ENCODE measurements around the gene TUBAL3. TPM values are rescaled to one million over a fixed set of nuclear protein-coding genes. Genes with fewer than 3 reads are reported as not detected.

The TUBAL3 gene
- total RNA-seq, 1 donor: not detected

DNA sequence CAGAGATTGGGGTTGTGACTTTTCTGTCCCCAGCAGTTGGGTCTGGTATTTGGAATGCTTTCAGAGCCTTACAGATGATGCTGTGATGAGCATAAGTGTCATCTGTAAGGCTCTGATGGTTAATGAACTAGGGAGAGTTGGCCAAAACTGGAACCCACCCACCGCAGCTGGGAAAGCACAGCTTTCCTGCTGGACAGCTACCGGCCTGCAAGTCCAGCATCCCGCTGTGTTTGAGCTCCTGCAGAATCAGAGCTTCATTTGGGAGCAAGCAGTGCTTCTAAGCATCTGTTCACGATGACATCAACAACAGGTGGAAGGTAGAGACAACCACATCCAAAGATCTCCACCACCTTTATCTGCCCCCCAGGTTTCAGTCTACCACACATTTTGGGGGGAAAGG lies 28.2 kb downstream of the TUBAL3 start:
- Histone ChIP-seq H3K36me3 (ENCODE audit: insufficient read depth, low read length) (no peaks in the 10 kb centered on the region), H4K20me1 (ENCODE audit: insufficient read depth, low read length) (no peaks in the 10 kb centered on the region), H3K27ac (ENCODE audit: low read depth, low read length) (no peak overlapping the region), H2AFZ (ENCODE audit: low read length) (no peak overlapping the region), H3K79me2 (ENCODE audit: insufficient read depth, low read length) (no peaks in the 10 kb centered on the region), H3K4me1 (ENCODE audit: insufficient read depth, low read length) (no peaks in the 10 kb centered on the region), H3K4me2 (ENCODE audit: insufficient read depth, low read length) (no peak overlapping the region), H3K9me3 (ENCODE audit: low read depth, low read length) (no peaks in the 10 kb centered on the region), H3K4me3 (ENCODE audit: insufficient read depth, low read length) (no peak overlapping the region), H3K27me3 (ENCODE audit: insufficient read depth, low read length) (no peaks in the 10 kb centered on the region)
- TF ChIP-seq, protein P1, sequence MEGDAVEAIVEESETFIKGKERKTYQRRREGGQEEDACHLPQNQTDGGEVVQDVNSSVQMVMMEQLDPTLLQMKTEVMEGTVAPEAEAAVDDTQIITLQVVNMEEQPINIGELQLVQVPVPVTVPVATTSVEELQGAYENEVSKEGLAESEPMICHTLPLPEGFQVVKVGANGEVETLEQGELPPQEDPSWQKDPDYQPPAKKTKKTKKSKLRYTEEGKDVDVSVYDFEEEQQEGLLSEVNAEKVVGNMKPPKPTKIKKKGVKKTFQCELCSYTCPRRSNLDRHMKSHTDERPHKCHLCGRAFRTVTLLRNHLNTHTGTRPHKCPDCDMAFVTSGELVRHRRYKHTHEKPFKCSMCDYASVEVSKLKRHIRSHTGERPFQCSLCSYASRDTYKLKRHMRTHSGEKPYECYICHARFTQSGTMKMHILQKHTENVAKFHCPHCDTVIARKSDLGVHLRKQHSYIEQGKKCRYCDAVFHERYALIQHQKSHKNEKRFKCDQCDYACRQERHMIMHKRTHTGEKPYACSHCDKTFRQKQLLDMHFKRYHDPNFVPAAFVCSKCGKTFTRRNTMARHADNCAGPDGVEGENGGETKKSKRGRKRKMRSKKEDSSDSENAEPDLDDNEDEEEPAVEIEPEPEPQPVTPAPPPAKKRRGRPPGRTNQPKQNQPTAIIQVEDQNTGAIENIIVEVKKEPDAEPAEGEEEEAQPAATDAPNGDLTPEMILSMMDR (IDR thresholded peaks at IDR 0.05; ENCODE audit: extremely low read depth, low read depth, low read length): no peak
- DNase-seq (ENCODE audit: insufficient read length, low spot score, missing footprints): peak; percentile 85

GRCh38 chr10:5373891-5374611 lies 30.6 kb downstream of the TUBAL3 start:
- Histone ChIP-seq H3K36me3 (ENCODE audit: insufficient read depth, low read length) (no peaks in the 10 kb centered on the region), H3K4me3 (ENCODE audit: insufficient read depth, low read length) (no peak overlapping the region), H3K4me1 (ENCODE audit: insufficient read depth, low read length) (no peaks in the 10 kb centered on the region), H3K27ac (ENCODE audit: low read depth, low read length) (no peak overlapping the region), H3K79me2 (ENCODE audit: insufficient read depth, low read length) (no peaks in the 10 kb centered on the region), H3K27me3 (ENCODE audit: insufficient read depth, low read length) (no peaks in the 10 kb centered on the region), H3K4me2 (ENCODE audit: insufficient read depth, low read length) (no peak overlapping the region), H2AFZ (ENCODE audit: low read length) (no peak overlapping the region), H4K20me1 (ENCODE audit: insufficient read depth, low read length) (no peaks in the 10 kb centered on the region), H3K9me3 (ENCODE audit: low read depth, low read length) (no peaks in the 10 kb centered on the region)
- DNase-seq (ENCODE audit: insufficient read length, low spot score, missing footprints): no peak
- TF ChIP-seq, protein P1 (IDR thresholded peaks at IDR 0.05; ENCODE audit: extremely low read depth, low read depth, low read length): no peak

DNA sequence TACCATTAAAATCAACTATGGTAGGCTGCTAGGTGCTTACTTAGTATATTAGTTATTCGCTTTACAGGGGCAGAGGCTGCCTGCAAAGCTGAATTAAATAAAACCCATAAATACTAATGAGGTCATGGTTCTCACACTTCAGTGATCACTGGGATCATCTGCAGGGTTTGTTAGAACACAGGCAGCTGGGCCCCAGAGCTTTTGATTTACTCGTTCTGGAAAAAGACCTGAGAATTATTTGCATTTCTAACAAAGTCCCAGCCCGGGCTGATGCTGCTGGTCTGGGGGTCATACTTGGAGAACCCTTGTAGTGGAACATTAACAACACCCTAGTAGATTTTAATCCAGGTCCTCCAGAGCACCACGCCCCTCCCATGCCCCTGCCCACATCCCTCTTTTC lies 31.3 kb downstream of the TUBAL3 start:
- H2AFZ ChIP-seq (ENCODE audit: low read length): no peak overlapping the region
- no peak overlapping the region for H3K4me3 ChIP-seq (ENCODE audit: insufficient read depth, low read length)
- no peak overlapping the region for H3K4me2 ChIP-seq (ENCODE audit: insufficient read depth, low read length)
- H3K36me3 ChIP-seq (ENCODE audit: insufficient read depth, low read length): no peaks in the 10 kb centered on the region
- H3K27ac ChIP-seq (ENCODE audit: low read depth, low read length): no peak overlapping the region
- H3K27me3 ChIP-seq (ENCODE audit: insufficient read depth, low read length): no peaks in the 10 kb centered on the region
- DNase-seq (ENCODE audit: insufficient read length, low spot score, missing footprints): no peak
- H3K79me2 ChIP-seq (ENCODE audit: insufficient read depth, low read length): no peaks in the 10 kb centered on the region
- H3K4me1 ChIP-seq (ENCODE audit: insufficient read depth, low read length): no peaks in the 10 kb centered on the region
- H4K20me1 ChIP-seq (ENCODE audit: insufficient read depth, low read length): no peaks in the 10 kb centered on the region
- TF ChIP-seq, protein P1 (IDR thresholded peaks at IDR 0.05; ENCODE audit: extremely low read depth, low read depth, low read length): no peak
- no peaks in the 10 kb centered on the region for H3K9me3 ChIP-seq (ENCODE audit: low read depth, low read length)

DNA sequence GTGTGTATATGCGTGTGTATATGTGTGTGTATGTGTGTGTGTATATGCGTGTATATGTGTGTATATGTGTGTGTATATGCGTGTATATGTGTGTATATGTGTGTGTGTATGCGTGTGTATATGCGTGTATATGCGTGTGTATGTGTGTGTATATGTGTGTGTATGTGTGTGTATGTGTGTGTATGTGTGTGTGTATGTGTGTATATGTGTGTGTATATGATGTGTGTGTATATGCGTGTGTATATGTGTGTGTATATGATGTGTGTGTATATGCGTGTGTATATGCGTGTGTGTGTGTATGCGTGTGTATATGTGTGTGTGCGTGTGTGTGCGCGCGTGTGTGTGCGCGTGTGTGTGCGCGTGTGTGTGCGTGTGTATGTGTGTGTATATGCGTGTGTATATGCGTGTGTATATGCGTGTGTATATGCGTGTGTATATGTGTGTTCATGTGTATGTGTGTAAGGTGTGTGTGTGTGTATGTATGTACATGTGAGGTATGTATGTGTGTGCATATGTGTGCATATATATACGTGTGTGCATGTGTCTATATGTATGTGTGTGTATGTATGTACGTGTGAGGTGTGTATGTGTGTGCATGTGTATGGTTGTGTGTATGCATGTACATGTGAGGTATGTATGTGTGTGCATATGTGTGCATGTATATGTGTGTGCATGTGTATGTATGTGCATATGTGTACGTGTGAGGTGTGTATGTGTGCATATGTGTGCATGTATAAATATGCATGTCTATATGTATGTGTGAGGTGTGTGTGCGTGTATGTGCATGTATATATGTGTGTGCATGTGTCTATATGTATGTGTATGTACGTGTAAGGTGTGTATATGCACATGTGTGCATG lies 33.9 kb downstream of the TUBAL3 start:
- no peaks in the 10 kb centered on the region for H3K9me3 ChIP-seq (ENCODE audit: low read depth, low read length)
- H2AFZ ChIP-seq (ENCODE audit: low read length): no peak overlapping the region
- no peak overlapping the region for H3K27ac ChIP-seq (ENCODE audit: low read depth, low read length)
- no peaks in the 10 kb centered on the region for H4K20me1 ChIP-seq (ENCODE audit: insufficient read depth, low read length)
- no peak overlapping the region for H3K4me2 ChIP-seq (ENCODE audit: insufficient read depth, low read length)
- no peaks in the 10 kb centered on the region for H3K4me1 ChIP-seq (ENCODE audit: insufficient read depth, low read length)
- peaks cover 13% of the 10 kb centered on the region for H3K27me3 ChIP-seq (ENCODE audit: insufficient read depth, low read length)
- H3K4me3 ChIP-seq (ENCODE audit: insufficient read depth, low read length): no peak overlapping the region
- H3K79me2 ChIP-seq (ENCODE audit: insufficient read depth, low read length): no peaks in the 10 kb centered on the region
- DNase-seq (ENCODE audit: insufficient read length, low spot score, missing footprints): no peak
- no peaks in the 10 kb centered on the region for H3K36me3 ChIP-seq (ENCODE audit: insufficient read depth, low read length)
- TF ChIP-seq, protein P1 (IDR thresholded peaks at IDR 0.05; ENCODE audit: extremely low read depth, low read depth, low read length): no peak
